HepG2 (cell line): ENCODE data around the gene LARP1. TPM values are rescaled to one million over a fixed set of nuclear protein-coding genes. Genes with fewer than 3 reads are reported as not detected.

Experiments
- ATF4 ChIP-seq, 2 experiments: fragments of 450-650 bp in 1 of 2; sonication (generic) in 1 of 2; formaldehyde crosslinking; IDR thresholded peaks; 2 replicates each; pipeline versions ENCODE4 v1.5.0 to v1.8.0; 2020 to 2022; ENCODE audit warnings: mild to moderate bottlenecking in 1 of 2, missing genetic modification reagents in 1 of 2
- DMAP1 ChIP-seq: IDR thresholded peaks from 2 replicates; pipeline ENCODE4 v1.6.1; 2016
- FUBP1 ChIP-seq: sonication (generic); formaldehyde crosslinking; IDR thresholded peaks from 2 replicates; pipeline ENCODE4 v1.5.1; 2020; ENCODE audit warnings: missing genetic modification reagents, mild to moderate bottlenecking, borderline replicate concordance
- HIVEP1 ChIP-seq: sonication (generic); formaldehyde crosslinking; IDR thresholded peaks from 2 replicates; pipeline ENCODE4 v1.4.0; 2020; ENCODE audit warnings: mild to moderate bottlenecking, missing genetic modification reagents
- JUND ChIP-seq: sonication (generic); formaldehyde crosslinking; IDR thresholded peaks from 2 replicates; pipeline ENCODE4 v1.8.0; 2022; ENCODE audit warnings: mild to moderate bottlenecking, missing genetic modification reagents
- KLF15 ChIP-seq: sonication (generic); formaldehyde crosslinking; IDR thresholded peaks from 2 replicates; pipeline ENCODE4 v1.8.1; 2023; ENCODE audit warnings: borderline replicate concordance, mild to moderate bottlenecking, inconsistent platforms, missing genetic modification reagents, mixed read lengths
- MED8 ChIP-seq: sonication (generic); formaldehyde crosslinking; IDR thresholded peaks from 2 replicates; pipeline ENCODE4 v1.8.1; 2023; ENCODE audit warnings: mild to moderate bottlenecking, missing genetic modification reagents; ENCODE audit not compliant: insufficient replicate concordance
- NR0B2 ChIP-seq: sonication (generic); formaldehyde crosslinking; IDR thresholded peaks from 2 replicates; pipeline ENCODE4 v1.4.0; 2020; ENCODE audit warnings: mild to moderate bottlenecking, missing genetic modification reagents
- PATZ1 ChIP-seq: sonication (generic); formaldehyde crosslinking; IDR thresholded peaks from 2 replicates; pipeline ENCODE4 v1.4.0; 2020; ENCODE audit warnings: missing genetic modification reagents
- POLR2AphosphoS5 ChIP-seq: IDR thresholded peaks from 2 replicates; pipeline ENCODE4 v1.6.1; 2012; ENCODE audit warnings: low read depth, low read length
- PRPF4 ChIP-seq: fragments of 200-400 bp; formaldehyde crosslinking; IDR thresholded peaks from 2 replicates; pipeline ENCODE4 v1.6.1; 2016; ENCODE audit warnings: low read length, low read depth; ENCODE audit not compliant: poor library complexity, severe bottlenecking
- RBM39 ChIP-seq: fragments of 200-400 bp; formaldehyde crosslinking; IDR thresholded peaks from one replicate; pipeline ENCODE4 v1.6.1; 2018; ENCODE audit warnings: antibody characterized with exemption, mild to moderate bottlenecking, low read depth, low read length; ENCODE audit not compliant: poor library complexity, severe bottlenecking
- RFX3 ChIP-seq: IDR thresholded peaks from 2 replicates; pipeline ENCODE4 v1.6.1; 2016; ENCODE audit warnings: missing biosample characterization, missing genetic modification reagents
- STAT6 ChIP-seq: sonication (generic); formaldehyde crosslinking; IDR thresholded peaks from 2 replicates; pipeline ENCODE4 v1.4.0; 2020; ENCODE audit warnings: missing genetic modification reagents, mild to moderate bottlenecking, borderline replicate concordance
- XRCC5 ChIP-seq: fragments of 200-400 bp; formaldehyde crosslinking; optimal IDR thresholded peaks from 2 replicates; pipeline ENCODE3; 2017; ENCODE audit warnings: mild to moderate bottlenecking, low read length
- ZBTB1 ChIP-seq: sonication (generic); formaldehyde crosslinking; IDR thresholded peaks from 2 replicates; pipeline ENCODE4 v1.4.0; 2020; ENCODE audit warnings: missing genetic modification reagents, borderline replicate concordance
- ZFP36L1 ChIP-seq: sonication (generic); formaldehyde crosslinking; IDR thresholded peaks from 2 replicates; pipeline ENCODE4 v1.8.0; 2022; ENCODE audit warnings: mild to moderate bottlenecking, missing genetic modification reagents, moderate library complexity
- ZNF143 ChIP-seq: sonication (generic); formaldehyde crosslinking; IDR thresholded peaks from 2 replicates; pipeline ENCODE4 v1.4.0; 2020; ENCODE audit warnings: missing genetic modification reagents
- ZNF3 ChIP-seq: IDR thresholded peaks from 2 replicates; pipeline ENCODE4 v1.7.0; 2017; ENCODE audit warnings: inconsistent platforms
- ZNF598 ChIP-seq: sonication (generic); formaldehyde crosslinking; IDR thresholded peaks from 2 replicates; pipeline ENCODE4 v1.5.1; 2020; ENCODE audit warnings: mild to moderate bottlenecking, missing genetic modification reagents, borderline replicate concordance
- ZNF792 ChIP-seq: IDR thresholded peaks from 2 replicates; pipeline ENCODE4 v1.6.1; 2016
- ZSCAN9 ChIP-seq: IDR thresholded peaks from 2 replicates; pipeline ENCODE4 v1.6.1; 2016; ENCODE audit warnings: borderline replicate concordance
- polyA plus RNA-seq, 8 experiments: library from polyadenylated mRNA; depleted of rRNA in 3 of 8; stranded (reverse) in 7 of 8; unstranded in 1 of 8; fragments of >200 nt; fragmentation: Illumina TruSeq in 4 of 8; extraction: Trizol in 4 of 8; gene quantifications; 2 replicates each; pipeline versions ENCODE4 v1.2.1 to v1.2.3, GENCODE V29; 2011 to 2016; ENCODE audit warnings: low read depth in 4 of 8, missing spikeins in 1 of 8, mixed read lengths in 1 of 8; ENCODE audit not compliant: insufficient read depth in 1 of 8
- total RNA-seq, 5 experiments: library from RNA; depleted of rRNA; stranded (reverse); fragments of >200 nt; fragmentation: Illumina TruSeq; extraction: Trizol; gene quantifications; 2 replicates each; pipeline ENCODE4 v1.2.3, GENCODE V29; 2016; ENCODE audit warnings: low read depth in 1 of 5

LARP1 gene
- total and polyA plus RNA-seq, 2 of the 13 experiments (the other 11 are each of a cell fraction or from before 2014, with no cell fraction given): 45.2 to 61.4 TPM

GRCh38 chr5:154842689-154843530 is 87.7 kb downstream of the LARP1 start (continued):
- TF ChIP-seq STAT6 (CRISPR knock-in tag) (peak; percentile 43; the same call in 1 of the 2 replicates), ZNF3 (CRISPR knock-in tag) (no peak), NR0B2 (CRISPR knock-in tag) (no peak), XRCC5 (no peak), DMAP1 (CRISPR knock-in tag) (no peak), ZNF143 (no peak), POLR2AphosphoS5 (no peak), MED8 (CRISPR knock-in tag) (no peak), ZFP36L1 (CRISPR knock-in tag) (no peak), ZSCAN9 (CRISPR knock-in tag) (peak; percentile 51; the same call in 1 of the 2 replicates), JUND (no peak), HIVEP1 (CRISPR knock-in tag) (no peak), RFX3 (no peak), KLF15 (CRISPR knock-in tag) (no peak), ATF4 (CRISPR knock-in tag; IDR thresholded peaks at IDR 0.05) (peak in 1 of 2 experiments; percentile 36; a peak in 1 of 4 replicates), ZNF598 (CRISPR knock-in tag) (no peak), PRPF4 (no peak), RBM39 (no peak), ZNF792 (CRISPR knock-in tag) (peak; percentile 77; the same call in 1 of the 2 replicates), FUBP1 (CRISPR knock-in tag) (no peak), ZBTB1 (CRISPR knock-in tag) (no peak), PATZ1 (CRISPR knock-in tag) (peak; percentile 60)
